Measurements from ENCODE around the gene VPS35L. TPM values are rescaled to one million over a fixed set of nuclear protein-coding genes. Genes with fewer than 3 reads are reported as not detected.

VPS35L gene
- total RNA-seq, 4 donors from 2014 or later: 29.2 to 55.8 (median 44.9) TPM

GRCh38 chr16:19703172-19703889, 147.8 kb downstream of the VPS35L start:
- TF ChIP-seq CTCF (IDR thresholded peaks at IDR 0.05; ENCODE audit: low read depth): no peak

GRCh38 chr16:19704321-19705145, 149.0 kb downstream of the VPS35L start:
- no peak for TF ChIP-seq CTCF (IDR thresholded peaks at IDR 0.05; ENCODE audit: low read depth)

GRCh38 chr16:19705146-19705501, 149.6 kb downstream of the VPS35L start:
- no peak for TF ChIP-seq CTCF (IDR thresholded peaks at IDR 0.05; ENCODE audit: low read depth)

- no peak for TF ChIP-seq CTCF (IDR thresholded peaks at IDR 0.05; ENCODE audit: low read depth)
Measured at GRCh38 chr16:19705843-19706242, 150.3 kb downstream of the VPS35L start.

GRCh38 chr16:19706846-19707245, 151.3 kb downstream of the VPS35L start:
- TF ChIP-seq CTCF (IDR thresholded peaks at IDR 0.05; ENCODE audit: low read depth): no peak

DNA sequence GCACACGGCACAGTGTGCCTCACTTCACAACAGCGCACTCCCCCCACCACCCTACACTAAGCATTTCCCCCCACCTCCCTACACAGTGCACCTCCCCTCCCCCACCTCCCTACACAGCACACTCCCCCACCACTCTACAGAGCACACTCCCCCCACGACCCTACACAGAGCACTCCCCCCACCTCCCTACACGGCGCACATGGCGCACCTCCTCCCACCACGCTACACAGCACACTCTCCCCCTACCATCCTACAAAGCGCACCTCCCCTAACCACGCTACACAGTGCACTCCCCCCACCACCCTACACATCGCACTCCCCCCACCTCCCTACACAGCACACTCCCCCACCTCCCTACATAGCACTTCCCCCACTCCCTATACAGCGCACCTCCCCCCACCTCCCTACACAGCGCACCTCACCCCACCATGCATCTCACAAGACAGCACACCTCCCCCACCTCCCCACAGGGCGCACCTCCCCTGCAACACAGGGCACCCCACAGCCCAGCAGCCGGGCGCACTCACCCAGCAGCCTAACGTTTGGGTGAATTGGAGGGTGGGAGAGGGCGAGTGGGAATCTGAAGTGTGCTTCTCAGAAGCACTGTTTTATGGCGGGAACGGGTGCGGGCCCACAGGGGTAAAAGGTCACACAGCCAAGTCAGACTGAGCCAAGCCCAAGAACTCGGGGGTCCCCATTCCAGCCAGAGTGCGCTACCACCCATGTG, 152.2 kb downstream of the VPS35L start:
- TF ChIP-seq CTCF (IDR thresholded peaks at IDR 0.05; ENCODE audit: low read depth): no peak
